ENCODE results near the gene RBFOX2. TPM values are rescaled to one million over a fixed set of nuclear protein-coding genes. Genes with fewer than 3 reads are reported as not detected.

The RBFOX2 gene
- total RNA-seq, 1 experiment from 2014 or later = 81.1 TPM

GRCh38 chr22:35944458-35944857, 84.2 kb downstream of the RBFOX2 start:
- in situ Hi-C loops (cut with HindIII; ENCODE audit: low pct_unique_long_range_greater_than_20kb, low sequenced_read_pairs) = no loop called here
- ChIA-PET POLR2A (no interaction called here), CTCF (no interaction called here)
- Histone ChIP-seq H3K27ac (ENCODE audit: low read length) (no peak overlapping the region), H3K9me3 (ENCODE audit: control insufficient read depth, insufficient read depth, low read depth, low read length) (no peaks in the 10 kb centered on the region), H3K36me3 (ENCODE audit: control insufficient read depth, insufficient read depth, low read length) (no peaks in the 10 kb centered on the region), H3K27me3 (ENCODE audit: control insufficient read depth, insufficient read depth, low read length) (no peaks in the 10 kb centered on the region), H3K4me3 (ENCODE audit: low read depth in 2 of 2, low read length in 2 of 2) (no peak overlapping the region), H3K4me1 (ENCODE audit: control insufficient read depth, insufficient read depth, low read length) (no peaks in the 10 kb centered on the region)
- intact Hi-C loops (cut with micrococcal nuclease; ENCODE audit: unreplicated experiment) = no loop called here
- no TSS peak for BruUV-seq (replicated peaks)
- no peak for ATAC-seq
- no peak for DNase-seq (ENCODE audit: low read depth, low spot score)
- no peak for TF ChIP-seq POLR2AphosphoS5 (IDR thresholded peaks at IDR 0.05; ENCODE audit: low read depth, low read length)

GRCh38 chr22:35940166-35940565, 88.5 kb downstream of the RBFOX2 start:
- ChIA-PET POLR2A (no interaction called here), CTCF (no interaction called here)
- no peaks in the 10 kb centered on the region for H3K4me1 ChIP-seq (ENCODE audit: control insufficient read depth, insufficient read depth, low read length)
- H3K27ac ChIP-seq (ENCODE audit: low read length) = no peak overlapping the region
- no TSS peak for BruUV-seq (replicated peaks)
- H3K9me3 ChIP-seq (ENCODE audit: control insufficient read depth, insufficient read depth, low read depth, low read length) = no peaks in the 10 kb centered on the region
- H3K36me3 ChIP-seq (ENCODE audit: control insufficient read depth, insufficient read depth, low read length) = no peaks in the 10 kb centered on the region; the same call in 1 of the 2 replicates
- no peak overlapping the region for H3K4me3 ChIP-seq (ENCODE audit: low read depth in 2 of 2, low read length in 2 of 2)
- intact Hi-C loops (cut with micrococcal nuclease; ENCODE audit: unreplicated experiment) (no loop called here), in situ Hi-C loops (cut with HindIII; ENCODE audit: low pct_unique_long_range_greater_than_20kb, low sequenced_read_pairs) (no loop called here)
- no peak for DNase-seq (ENCODE audit: low read depth, low spot score)
- H3K27me3 ChIP-seq (ENCODE audit: control insufficient read depth, insufficient read depth, low read length) = no peaks in the 10 kb centered on the region
- TF ChIP-seq POLR2AphosphoS5 (IDR thresholded peaks at IDR 0.05; ENCODE audit: low read depth, low read length) (no peak), TCF7L2 (IDR thresholded peaks at IDR 0.05; ENCODE audit: low read depth, low read length) (no peak)
- TF ChIP-seq, protein P1, sequence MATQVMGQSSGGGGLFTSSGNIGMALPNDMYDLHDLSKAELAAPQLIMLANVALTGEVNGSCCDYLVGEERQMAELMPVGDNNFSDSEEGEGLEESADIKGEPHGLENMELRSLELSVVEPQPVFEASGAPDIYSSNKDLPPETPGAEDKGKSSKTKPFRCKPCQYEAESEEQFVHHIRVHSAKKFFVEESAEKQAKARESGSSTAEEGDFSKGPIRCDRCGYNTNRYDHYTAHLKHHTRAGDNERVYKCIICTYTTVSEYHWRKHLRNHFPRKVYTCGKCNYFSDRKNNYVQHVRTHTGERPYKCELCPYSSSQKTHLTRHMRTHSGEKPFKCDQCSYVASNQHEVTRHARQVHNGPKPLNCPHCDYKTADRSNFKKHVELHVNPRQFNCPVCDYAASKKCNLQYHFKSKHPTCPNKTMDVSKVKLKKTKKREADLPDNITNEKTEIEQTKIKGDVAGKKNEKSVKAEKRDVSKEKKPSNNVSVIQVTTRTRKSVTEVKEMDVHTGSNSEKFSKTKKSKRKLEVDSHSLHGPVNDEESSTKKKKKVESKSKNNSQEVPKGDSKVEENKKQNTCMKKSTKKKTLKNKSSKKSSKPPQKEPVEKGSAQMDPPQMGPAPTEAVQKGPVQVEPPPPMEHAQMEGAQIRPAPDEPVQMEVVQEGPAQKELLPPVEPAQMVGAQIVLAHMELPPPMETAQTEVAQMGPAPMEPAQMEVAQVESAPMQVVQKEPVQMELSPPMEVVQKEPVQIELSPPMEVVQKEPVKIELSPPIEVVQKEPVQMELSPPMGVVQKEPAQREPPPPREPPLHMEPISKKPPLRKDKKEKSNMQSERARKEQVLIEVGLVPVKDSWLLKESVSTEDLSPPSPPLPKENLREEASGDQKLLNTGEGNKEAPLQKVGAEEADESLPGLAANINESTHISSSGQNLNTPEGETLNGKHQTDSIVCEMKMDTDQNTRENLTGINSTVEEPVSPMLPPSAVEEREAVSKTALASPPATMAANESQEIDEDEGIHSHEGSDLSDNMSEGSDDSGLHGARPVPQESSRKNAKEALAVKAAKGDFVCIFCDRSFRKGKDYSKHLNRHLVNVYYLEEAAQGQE (IDR thresholded peaks at IDR 0.05; ENCODE audit: insufficient read depth in 1 of 2, low read depth in 2 of 2, low read length in 1 of 2) = no peak
- ATAC-seq = no peak

- ChIA-PET POLR2A (no interaction called here), CTCF (no interaction called here)
- Histone ChIP-seq H3K27me3 (ENCODE audit: control insufficient read depth, insufficient read depth, low read length) (no peaks in the 10 kb centered on the region), H3K27ac (ENCODE audit: low read length) (no peak overlapping the region), H3K36me3 (ENCODE audit: control insufficient read depth, insufficient read depth, low read length) (no peaks in the 10 kb centered on the region; the same call in 1 of the 2 replicates), H3K4me3 (ENCODE audit: low read depth in 2 of 2, low read length in 2 of 2) (no peak overlapping the region), H3K4me1 (ENCODE audit: control insufficient read depth, insufficient read depth, low read length) (no peaks in the 10 kb centered on the region), H3K9me3 (ENCODE audit: control insufficient read depth, insufficient read depth, low read depth, low read length) (no peaks in the 10 kb centered on the region)
- intact Hi-C loops (cut with micrococcal nuclease; ENCODE audit: unreplicated experiment) (loop anchor here (10.0 kb wide), 2 partner anchors 127 to 187 kb away; no protein-coding TSS in a partner anchor), in situ Hi-C loops (cut with HindIII; ENCODE audit: low pct_unique_long_range_greater_than_20kb, low sequenced_read_pairs) (no loop called here)
- no TSS peak for BruUV-seq (replicated peaks)
- no peak for TF ChIP-seq TCF7L2 (IDR thresholded peaks at IDR 0.05; ENCODE audit: low read depth, low read length)
- TF ChIP-seq, protein P1 (IDR thresholded peaks at IDR 0.05; ENCODE audit: insufficient read depth in 1 of 2, low read depth in 2 of 2, low read length in 1 of 2) = no peak
- TF ChIP-seq SIN3A (IDR thresholded peaks at IDR 0.05; ENCODE audit: borderline replicate concordance, insufficient read depth, low read depth, low read length) = no peak
- TF ChIP-seq, protein P2, sequence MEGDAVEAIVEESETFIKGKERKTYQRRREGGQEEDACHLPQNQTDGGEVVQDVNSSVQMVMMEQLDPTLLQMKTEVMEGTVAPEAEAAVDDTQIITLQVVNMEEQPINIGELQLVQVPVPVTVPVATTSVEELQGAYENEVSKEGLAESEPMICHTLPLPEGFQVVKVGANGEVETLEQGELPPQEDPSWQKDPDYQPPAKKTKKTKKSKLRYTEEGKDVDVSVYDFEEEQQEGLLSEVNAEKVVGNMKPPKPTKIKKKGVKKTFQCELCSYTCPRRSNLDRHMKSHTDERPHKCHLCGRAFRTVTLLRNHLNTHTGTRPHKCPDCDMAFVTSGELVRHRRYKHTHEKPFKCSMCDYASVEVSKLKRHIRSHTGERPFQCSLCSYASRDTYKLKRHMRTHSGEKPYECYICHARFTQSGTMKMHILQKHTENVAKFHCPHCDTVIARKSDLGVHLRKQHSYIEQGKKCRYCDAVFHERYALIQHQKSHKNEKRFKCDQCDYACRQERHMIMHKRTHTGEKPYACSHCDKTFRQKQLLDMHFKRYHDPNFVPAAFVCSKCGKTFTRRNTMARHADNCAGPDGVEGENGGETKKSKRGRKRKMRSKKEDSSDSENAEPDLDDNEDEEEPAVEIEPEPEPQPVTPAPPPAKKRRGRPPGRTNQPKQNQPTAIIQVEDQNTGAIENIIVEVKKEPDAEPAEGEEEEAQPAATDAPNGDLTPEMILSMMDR (IDR thresholded peaks at IDR 0.05) = no peak
- no peak for TF ChIP-seq POLR2AphosphoS5 (IDR thresholded peaks at IDR 0.05; ENCODE audit: low read depth, low read length)
- ATAC-seq (no peak), DNase-seq (ENCODE audit: low read depth, low spot score) (no peak)
Observed at GRCh38 chr22:35938226-35938625, 90.4 kb downstream of the RBFOX2 start.

Measured in Panc1 (cell line).